NCI-H1105 (cell line): ENCODE data around the gene LRRC28.

Experiments used
- DNase-seq: peaks from one replicate; lab custom pipeline; 2025; lab: John Stamatoyannopoulos, UW

The LRRC28 gene

GRCh38 chr15:99416191-99417188 is 165.2 kb downstream of the LRRC28 start:
- DNase-seq: no peak

GRCh38 chr15:99421172-99421656 is 169.9 kb downstream of the LRRC28 start:
- no peak for DNase-seq

GRCh38 chr15:99421758-99422157 is 170.5 kb downstream of the LRRC28 start:
- DNase-seq: no peak

GRCh38 chr15:99423186-99424130 is 172.2 kb downstream of the LRRC28 start:
- no peak for DNase-seq

GRCh38 chr15:99424131-99424571 is 172.9 kb downstream of the LRRC28 start:
- DNase-seq: no peak

GRCh38 chr15:99424978-99425656 is 173.8 kb downstream of the LRRC28 start:
- DNase-seq: no peak

GRCh38 chr15:99425657-99426301 is 174.5 kb downstream of the LRRC28 start:
- no peak for DNase-seq

GRCh38 chr15:99426431-99427105 is 175.3 kb downstream of the LRRC28 start:
- DNase-seq: no peak

- no peak for DNase-seq
Observed at GRCh38 chr15:99427210-99427609, 175.9 kb downstream of the LRRC28 start.

GRCh38 chr15:99427668-99428361 is 176.5 kb downstream of the LRRC28 start:
- no peak for DNase-seq

GRCh38 chr15:99429681-99430081 is 178.4 kb downstream of the LRRC28 start:
- no peak for DNase-seq

- DNase-seq: no peak
Observed at GRCh38 chr15:99430881-99431401, 179.7 kb downstream of the LRRC28 start.

- no peak for DNase-seq
Observed at GRCh38 chr15:99431661-99432091, 180.4 kb downstream of the LRRC28 start.

- DNase-seq: no peak
Observed at GRCh38 chr15:99432271-99433025, 181.2 kb downstream of the LRRC28 start.

- DNase-seq: no peak
Observed at GRCh38 chr15:99433026-99433756, 181.9 kb downstream of the LRRC28 start.

GRCh38 chr15:99433757-99434450 is 182.6 kb downstream of the LRRC28 start:
- no peak for DNase-seq

- no peak for DNase-seq
Observed at GRCh38 chr15:99434506-99435112, 183.3 kb downstream of the LRRC28 start.
